ENCODE results near the gene EXOC2.

Gene EXOC2

GRCh38 chr6:708237-708598, 15.3 kb upstream of the EXOC2 start:
- TF ChIP-seq, protein P1, sequence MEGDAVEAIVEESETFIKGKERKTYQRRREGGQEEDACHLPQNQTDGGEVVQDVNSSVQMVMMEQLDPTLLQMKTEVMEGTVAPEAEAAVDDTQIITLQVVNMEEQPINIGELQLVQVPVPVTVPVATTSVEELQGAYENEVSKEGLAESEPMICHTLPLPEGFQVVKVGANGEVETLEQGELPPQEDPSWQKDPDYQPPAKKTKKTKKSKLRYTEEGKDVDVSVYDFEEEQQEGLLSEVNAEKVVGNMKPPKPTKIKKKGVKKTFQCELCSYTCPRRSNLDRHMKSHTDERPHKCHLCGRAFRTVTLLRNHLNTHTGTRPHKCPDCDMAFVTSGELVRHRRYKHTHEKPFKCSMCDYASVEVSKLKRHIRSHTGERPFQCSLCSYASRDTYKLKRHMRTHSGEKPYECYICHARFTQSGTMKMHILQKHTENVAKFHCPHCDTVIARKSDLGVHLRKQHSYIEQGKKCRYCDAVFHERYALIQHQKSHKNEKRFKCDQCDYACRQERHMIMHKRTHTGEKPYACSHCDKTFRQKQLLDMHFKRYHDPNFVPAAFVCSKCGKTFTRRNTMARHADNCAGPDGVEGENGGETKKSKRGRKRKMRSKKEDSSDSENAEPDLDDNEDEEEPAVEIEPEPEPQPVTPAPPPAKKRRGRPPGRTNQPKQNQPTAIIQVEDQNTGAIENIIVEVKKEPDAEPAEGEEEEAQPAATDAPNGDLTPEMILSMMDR (conservative IDR thresholded peaks at IDR 0.05), result no peak
- TF ChIP-seq ZFX (IDR thresholded peaks at IDR 0.05), result no peak
- H3K27ac ChIP-seq, result no peak overlapping the region

DNA sequence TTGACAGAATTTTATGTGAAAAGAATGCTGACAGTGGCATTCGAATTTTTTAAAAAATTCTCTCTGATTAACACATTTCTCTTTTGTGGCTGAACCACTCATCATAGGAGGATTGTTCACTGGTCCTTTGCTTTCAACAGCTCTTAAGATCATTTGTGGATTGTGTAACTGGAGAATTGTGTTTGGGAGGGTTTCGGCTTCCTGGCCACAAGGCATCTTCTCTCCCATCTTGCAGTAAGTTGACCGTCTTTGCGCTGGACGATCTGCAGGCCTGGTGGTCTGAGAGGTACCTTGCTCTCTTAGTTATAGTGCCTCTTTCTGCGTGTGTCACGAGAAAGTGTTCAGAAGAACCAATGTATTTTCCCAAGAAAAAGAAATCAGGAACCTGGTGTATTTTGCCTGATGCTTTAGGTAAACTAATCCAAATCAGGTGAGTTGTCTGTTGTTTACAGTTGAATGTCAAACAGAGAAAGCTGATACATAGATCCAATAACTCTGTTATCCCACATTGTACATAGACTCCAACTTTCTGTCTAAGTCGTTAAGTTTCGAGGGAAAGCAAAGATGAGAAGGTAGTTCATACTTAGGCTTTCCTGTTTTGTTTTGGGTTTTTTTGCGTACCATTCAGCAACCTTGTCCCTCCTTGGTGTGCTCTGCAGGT, 14.8 kb upstream of the EXOC2 start:
- TF ChIP-seq ZFX (IDR thresholded peaks at IDR 0.05), result no peak; the same call in 1 of the 2 replicates
- TF ChIP-seq, protein P1 (conservative IDR thresholded peaks at IDR 0.05), result no peak
- H3K27ac ChIP-seq, result no peak overlapping the region

DNA sequence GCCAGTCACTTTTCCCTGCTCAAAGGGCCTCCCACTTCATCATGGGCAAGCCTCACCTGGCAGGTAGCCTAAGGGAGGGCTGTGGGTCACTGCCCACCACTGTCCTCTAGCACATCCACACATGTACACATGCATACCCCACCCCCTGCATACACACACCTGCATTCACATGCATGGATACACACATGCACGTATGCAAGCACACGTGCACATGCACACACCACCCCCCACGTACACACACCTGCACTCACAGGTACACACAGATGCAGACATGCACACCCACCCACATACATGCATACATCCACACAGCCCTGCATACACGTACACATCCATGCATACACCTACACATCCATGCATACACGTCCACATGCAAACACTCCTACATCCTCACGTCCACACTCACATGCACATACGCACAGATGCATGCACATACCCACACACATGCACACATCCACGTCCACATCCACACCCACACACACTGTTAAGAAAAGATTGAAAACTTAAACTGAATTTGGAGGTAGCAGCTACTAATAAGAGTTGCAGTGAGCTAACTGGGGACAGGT, 14.0 kb upstream of the EXOC2 start:
- no peak for TF ChIP-seq ZFX (IDR thresholded peaks at IDR 0.05)
- TF ChIP-seq, protein P1 (conservative IDR thresholded peaks at IDR 0.05), result no peak
- no peak overlapping the region for H3K27ac ChIP-seq

- no peak for TF ChIP-seq ZFX (IDR thresholded peaks at IDR 0.05)
- TF ChIP-seq, protein P1 (conservative IDR thresholded peaks at IDR 0.05), result no peak
- no peak overlapping the region for H3K27ac ChIP-seq
Measured at GRCh38 chr6:706146-706545, 13.2 kb upstream of the EXOC2 start.

DNA sequence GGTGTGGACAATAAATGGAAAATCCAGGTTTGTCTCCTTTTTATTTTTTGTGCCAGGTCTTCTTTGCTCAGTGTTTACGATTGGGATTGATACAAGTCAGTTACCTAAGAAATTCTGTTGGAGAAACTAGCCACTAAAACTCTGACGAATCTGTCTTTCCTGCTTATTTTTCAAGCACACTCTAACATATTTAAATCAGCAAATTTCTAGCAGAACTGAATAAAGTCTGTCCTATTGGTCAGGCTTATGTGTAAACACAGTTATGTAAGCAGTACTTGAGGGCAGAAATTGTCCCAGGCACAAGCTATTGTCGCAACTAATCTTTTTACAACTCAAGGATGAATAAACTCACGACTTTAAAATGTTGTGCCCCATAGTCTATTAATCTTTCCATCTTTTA, 12.1 kb upstream of the EXOC2 start:
- no peak overlapping the region for H3K27ac ChIP-seq

DNA sequence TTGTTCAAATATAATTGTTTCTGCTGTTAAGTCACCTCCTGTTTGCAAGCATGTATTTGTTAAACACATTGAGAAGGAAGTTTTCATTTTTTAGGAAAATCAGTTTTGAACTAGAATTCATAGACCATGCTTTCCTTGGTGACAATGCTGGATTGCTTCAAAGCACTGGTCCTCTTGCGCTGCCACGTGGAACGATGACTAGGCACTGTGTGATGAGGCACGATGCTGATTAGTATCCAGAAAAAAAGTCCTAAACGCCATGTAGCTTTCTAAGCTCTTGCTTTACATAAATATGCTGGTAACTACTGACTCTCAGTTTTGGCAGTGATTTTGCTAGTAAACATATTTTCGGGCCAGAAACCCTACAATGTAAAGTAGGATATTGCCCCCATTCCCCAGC, 11.1 kb upstream of the EXOC2 start:
- H3K27ac ChIP-seq, result no peak overlapping the region
- TF ChIP-seq ZFX (IDR thresholded peaks at IDR 0.05), result no peak
- TF ChIP-seq, protein P1 (conservative IDR thresholded peaks at IDR 0.05), result no peak

More for the DNA sequence above, 12.1 kb upstream of the EXOC2 start:
- no peak for TF ChIP-seq ZFX (IDR thresholded peaks at IDR 0.05)
- TF ChIP-seq, protein P1 (conservative IDR thresholded peaks at IDR 0.05), result no peak

DNA sequence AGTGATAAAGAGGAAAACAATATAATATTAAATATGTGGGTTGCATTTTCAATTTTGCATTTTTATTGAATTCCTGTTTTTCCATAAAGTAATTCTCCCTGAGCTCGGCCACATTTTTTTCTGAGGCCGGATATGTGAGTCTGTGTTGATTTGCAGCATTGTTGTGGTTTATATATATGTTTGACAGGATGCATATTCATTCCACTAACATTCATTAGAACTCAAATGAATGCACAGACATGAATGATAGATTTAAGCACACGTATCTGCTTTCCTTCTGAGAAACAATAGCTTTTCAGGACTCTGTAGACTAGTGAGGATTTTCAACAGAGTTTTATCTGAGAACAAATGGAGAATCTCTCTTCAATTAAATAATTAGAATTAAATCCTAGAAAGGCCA, 10.6 kb upstream of the EXOC2 start:
- TF ChIP-seq ZFX (IDR thresholded peaks at IDR 0.05), result no peak
- TF ChIP-seq, protein P1 (conservative IDR thresholded peaks at IDR 0.05), result no peak
- H3K27ac ChIP-seq, result no peak overlapping the region

Measured in C4-2B (cell line).